ENCODE results near the gene AGPAT2.

AGPAT2 gene

DNA sequence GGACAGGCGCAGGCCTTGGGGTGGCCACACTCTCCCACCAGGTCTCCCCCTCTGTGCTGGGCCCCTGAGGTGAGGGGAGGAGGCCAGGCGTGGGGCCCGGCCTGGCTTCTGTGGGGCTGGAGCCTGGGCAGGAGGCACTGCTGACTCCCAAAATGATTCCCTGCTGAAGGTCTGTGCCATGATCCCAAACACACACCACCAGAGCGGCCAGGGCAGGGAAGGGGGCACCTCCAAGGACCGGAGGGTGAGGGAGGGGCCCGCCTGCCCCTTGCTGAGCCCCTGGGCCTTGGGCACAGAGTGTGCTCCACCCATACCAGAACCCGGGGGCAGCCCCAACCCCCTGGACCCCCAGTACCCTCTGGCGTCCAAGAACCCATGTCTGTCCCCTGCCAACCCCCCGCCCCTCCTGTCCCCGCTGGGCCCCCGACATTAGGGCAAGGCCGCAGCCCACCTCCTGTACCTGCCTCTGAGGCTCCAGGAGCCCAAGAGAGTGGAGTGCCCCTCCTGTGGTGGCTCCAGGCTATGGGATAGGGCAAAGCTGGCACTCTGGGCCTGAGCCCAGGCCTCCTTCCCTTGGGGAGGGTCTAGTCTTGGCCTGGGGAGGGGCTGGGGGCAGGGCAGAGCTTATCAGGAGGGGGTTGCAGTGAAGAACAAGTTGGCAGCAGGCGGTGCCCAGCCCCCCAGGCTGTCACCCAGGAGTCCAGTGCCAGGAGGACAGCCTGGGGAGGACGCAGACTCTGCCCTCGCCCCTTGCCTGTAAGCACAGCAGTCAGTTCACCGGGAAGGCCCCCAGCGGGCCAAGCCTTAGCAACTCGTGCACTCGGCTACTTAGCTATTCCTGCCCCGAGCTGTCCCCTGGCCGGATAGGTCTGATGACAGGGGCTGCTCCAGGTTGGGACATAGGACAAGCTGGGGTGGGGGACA, 27.1 kb downstream of the AGPAT2 start:
- no peak for DNase-seq

DNA sequence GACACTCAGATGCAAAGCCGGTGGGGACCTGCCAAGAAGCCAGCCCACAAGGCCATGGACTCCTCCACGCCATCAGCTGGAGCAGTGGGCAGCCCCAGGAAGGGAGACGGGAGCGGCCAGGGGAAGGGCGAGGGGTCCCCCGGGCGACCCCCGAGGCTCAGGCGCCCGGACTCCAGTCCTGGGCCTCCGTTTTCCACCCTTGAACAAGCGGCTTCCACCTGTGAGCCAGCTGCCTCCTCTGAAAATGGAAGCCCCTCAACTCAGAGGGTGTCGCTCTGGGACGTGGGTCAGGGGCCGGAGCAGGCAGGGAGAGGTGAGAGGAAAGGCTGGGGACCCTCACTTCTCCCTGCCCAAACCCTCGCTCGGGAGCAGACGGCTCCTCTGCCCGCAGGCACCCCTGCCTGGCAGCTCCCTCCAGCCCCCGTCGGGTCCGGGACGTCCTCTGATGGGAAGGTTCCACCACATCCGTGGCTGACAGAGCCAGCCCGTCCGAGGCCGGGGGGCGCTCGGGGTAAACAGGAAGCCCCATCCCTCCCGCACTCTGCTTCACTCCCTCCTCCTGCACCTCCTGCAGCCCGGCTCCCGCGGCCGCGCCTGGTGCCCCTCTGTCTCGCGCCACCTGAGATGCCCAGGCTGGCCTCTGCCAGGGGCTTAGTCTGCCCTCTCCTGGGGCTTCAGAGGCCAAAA, 28.3 kb downstream of the AGPAT2 start:
- no peak for DNase-seq

DNA sequence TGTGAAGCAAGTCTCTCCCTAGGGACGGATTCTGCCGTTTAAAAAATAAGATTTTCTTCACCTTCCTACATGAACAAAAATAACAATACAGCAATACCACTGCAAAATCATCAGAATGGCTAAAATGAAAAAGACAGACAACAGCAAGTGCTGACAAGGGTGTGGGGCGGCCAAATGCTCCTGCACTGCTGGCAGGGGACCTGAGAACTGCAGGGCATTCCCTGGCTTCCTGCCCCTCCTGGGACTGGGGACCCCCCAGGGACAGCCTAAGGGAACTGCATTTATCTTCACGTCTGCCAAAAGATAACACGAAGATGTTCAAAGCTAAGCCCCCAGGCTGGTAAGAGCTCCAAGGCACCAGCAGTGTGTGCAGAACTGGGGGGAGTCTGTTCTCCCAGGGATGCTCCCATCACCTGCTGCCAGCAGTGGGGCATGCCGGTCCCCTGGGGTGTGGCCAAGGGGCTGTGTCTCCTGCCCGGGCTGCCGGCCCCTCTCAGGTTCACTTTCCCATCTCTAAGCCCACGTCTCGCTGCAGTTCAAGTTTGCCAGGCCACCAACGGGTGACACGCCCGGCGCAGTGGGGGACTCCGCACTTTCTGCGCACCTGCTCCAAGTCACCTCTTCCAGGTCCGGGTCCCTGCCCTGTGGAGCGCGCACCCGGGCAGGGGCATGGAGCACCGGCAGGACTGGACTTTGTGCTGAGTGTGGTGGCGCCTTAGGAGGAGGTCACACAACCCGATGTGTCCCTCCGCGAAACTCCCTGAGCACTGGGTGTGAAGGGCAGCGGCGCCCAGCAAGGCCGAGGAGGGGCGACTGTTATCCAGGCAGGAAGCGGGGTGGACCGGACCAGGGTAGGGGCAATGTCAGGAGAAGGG, 29.0 kb downstream of the AGPAT2 start:
- DNase-seq = no peak

DNA sequence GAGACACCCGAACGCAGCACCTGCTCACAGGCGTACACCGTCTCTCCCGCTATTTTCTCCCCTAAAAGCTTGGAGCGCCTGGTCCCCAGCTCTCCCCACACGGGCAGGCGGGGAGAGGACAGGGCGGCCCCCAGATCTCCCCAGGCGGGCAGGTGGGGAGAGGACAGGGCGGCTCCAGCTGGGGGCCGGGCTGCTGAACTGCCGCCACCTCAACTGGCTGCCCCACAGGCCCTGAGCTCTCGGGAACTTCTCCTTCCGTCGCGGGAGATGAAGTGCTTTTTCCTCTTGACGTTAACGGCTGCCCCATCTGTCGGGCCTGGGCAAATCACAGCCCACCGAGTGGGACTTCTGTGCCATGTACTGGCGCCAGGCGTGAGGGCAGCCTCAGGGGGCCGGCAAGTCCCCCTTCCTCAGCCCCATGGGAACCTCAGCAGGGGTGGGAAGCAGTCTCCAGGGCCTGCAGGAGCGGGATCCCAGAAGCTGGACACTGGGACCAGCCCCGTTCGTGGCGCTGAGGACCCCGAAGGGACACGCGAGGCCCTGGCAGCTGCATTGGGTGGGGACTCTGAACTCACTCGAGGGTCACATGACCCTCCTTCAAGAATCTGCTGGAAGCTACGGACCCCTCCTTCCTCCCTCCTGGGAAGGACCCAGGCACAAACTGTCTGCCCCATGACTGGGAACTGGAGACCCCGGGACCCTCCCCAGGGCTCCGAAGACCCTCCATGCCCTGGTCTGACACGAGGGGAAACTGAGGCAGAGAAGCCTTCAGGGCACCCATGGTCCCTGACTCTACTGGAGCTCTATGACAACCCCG, 30.3 kb downstream of the AGPAT2 start:
- no peak for DNase-seq

DNA sequence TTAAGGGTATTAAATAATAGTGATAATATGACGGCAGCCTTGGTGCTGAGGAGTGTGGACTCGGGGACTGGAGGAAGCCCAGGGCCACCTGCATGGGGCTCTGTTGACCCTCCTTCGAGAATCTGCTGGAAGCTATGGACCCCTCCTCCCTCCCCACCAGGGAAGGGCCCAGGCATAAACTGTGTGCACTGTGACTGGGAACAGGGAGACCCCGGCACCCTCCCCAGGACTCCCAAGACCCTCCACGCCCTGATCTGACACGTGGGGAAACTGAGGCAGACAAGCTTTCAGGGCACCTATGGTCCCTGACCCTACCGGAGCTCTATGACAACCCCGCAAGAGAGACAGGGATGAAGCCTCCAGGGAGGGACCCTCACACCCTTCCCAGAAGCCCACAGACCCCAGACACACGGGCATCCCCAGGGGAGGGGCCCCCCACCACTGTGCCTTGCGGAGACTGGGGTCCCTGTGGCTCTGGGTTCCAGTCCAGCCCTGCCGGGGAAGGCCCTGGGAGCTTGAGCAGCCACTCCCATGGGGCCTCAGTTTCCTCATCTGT, 31.0 kb downstream of the AGPAT2 start:
- no peak for DNase-seq

DNA sequence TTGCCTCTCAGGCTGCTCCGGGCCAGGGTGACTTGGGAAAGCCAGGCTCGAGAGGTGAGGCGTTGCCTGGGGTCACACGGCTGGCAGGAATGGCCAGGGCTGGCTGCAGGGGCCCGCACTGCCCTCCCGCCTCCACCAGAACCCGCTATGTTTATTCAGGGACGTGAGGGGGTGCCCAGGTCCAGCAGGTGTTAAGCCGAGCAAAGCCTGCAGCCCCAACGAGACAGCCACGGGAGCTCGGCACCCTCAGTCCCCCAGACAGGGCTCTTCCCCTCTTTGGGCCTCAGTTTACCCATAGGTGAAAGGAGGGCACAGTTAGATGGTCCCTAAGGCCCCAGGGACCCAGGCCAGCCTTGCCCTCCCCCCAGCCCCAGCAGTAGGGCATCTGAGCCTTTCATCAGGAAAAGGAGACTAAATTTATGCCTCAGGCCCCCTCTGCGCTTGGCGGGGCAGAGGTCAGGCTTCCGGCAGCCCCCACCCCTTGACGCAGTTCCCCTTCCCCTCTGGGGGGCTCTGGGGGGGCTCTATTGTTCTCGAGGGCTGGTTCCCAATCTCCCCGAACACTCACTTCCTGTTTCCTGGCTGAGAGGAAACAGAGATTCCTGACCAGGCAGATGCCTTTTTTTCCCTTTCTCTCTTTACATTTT, 31.6 kb downstream of the AGPAT2 start:
- no peak for DNase-seq

DNA sequence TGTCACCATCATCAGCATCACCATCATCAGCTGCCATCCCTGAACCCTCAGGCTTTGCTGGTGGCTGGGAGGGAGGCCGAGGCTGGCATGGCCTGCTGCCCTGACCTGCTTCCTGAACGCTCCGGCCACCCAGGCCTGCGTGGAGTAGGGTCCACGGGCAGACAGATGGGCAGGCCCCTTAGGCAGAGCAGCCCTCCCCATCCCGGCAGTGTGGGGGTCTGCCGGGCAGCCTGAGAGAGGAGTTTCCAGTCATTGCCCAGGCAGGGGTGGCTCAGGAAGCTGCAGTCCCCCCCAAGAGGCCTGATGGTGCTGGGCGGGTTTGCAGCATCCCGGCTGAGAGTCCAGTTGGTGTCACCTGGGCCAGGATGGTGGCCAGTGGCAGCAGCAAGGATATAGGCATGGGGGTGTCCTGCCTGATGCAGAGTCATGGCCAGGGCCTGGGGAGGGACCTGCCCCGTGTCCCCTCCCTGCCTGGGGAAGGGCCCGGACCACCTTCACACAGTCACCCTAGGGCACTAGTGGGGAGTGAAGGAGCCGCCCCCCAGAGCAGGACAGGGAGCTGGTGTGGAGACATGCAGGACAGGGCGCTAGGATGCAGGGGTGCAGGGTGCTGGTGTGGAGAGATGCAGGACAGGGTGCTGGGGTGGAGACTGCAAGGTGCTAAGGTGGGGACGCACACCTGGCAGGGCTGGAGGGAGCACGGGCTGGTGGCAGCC, 32.3 kb downstream of the AGPAT2 start:
- DNase-seq = no peak

DNA sequence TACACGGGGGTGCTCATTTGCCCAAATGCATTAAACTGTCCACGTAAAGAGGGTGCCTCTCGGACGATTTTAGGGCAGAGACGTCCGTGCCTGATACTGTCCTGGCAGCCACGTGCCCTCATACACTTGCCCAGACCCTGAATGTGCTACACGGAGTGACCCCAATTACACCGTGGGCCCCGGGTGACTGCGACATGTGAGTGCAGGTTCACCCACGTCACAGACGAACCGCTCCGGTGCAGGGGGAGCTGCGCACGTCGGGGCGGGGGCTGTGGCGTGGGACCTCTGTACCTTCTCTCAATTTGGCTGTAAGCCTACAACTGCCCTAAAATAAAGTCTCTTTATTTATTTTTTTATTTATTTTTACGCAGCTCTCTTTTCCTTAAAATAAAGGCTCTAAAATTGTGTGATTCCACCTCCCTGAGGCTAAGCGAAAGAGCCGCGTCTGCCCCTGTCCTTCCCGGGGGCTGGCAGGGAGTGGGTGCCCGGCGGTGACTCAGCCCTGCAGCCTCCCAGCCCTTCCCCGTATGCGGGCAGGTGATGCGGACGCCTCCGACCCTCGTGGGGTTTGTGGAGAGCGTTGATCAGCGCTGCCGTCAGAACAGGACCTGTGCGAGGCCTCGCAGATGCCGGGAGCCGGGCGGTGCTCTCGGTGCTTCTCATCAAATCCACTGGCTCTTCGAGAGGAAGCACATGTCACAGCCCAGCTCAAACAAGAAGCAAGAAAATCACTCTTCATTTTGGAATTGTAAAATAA, 33.8 kb downstream of the AGPAT2 start:
- no peak for DNase-seq

DNA sequence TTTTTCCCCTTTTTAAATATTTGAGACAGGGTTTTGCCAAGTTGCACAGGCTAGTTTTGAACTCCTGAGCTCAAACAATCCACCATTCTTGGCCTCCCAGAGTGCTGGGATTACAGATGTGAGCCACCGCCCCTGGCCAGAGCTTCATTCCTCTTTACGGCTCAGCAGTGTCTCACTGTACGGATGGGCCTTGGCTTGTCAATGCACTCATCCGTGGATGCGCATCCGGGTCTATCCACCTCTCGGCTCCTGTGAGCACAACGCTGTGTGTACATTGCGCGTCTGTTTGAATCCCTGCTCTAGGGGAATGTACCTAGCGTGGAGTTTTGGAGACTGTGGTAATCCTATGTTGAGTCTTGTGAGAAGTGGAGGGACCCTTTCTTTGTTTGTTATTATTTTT, 35.4 kb downstream of the AGPAT2 start:
- DNase-seq = no peak

DNA sequence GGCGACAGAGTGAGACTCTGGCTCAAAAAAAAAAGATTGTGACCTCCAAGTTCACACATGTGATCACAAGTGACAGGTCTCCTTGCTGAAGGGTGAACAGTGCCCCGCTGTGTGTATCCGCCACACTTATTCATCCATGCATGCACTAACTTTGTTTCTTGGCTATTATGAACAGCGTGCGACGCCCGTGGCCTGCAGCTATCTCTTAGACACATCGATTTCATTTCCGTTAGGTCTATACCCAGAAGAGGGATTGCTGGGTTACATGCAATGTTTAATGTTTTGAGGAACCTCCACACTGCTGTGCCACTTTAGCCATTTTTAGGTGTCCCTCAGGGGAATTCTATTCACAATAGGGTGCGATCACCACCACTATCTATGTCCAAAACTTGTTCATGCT, 36.6 kb downstream of the AGPAT2 start:
- no peak for DNase-seq

DNA sequence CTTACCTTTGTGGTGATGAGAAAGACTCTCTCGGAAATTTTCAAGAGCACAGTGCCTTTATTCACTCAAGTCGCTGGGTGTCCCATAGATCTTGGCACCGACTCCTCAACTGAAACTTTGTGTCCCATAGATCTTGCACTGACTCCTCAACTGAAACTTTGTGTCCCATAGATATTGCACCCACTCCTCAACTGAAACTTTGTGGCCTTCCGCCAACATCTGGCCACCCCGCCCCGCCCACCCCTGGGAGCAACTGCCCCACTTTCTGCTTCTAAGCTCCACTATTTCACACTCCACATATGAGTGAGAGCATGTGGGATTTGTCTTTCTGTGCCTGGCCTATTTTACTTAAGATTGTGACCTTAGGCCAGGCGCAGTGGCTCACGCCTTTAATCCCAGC, 37.2 kb downstream of the AGPAT2 start:
- no peak for DNase-seq

DNA sequence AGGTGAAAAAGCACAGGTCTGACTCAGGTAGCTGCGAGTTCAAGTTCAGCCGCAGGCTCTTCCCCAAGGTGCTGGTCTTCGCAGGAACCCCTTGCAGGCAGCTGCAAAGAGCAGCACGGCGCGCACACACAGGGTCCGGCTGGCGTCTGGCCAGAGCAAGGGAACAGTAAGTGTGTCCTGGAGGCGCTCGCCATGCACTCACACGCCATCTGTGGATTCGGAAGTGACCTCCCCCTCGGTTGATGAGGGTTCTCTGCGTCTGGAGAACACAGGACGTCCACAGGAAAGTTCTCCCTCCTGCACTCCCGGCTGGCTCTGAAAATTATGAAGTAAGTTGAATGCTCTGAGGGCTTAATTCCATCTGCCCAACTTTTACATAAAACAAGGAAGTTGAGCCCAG, 38.5 kb downstream of the AGPAT2 start:
- DNase-seq = no peak

DNA sequence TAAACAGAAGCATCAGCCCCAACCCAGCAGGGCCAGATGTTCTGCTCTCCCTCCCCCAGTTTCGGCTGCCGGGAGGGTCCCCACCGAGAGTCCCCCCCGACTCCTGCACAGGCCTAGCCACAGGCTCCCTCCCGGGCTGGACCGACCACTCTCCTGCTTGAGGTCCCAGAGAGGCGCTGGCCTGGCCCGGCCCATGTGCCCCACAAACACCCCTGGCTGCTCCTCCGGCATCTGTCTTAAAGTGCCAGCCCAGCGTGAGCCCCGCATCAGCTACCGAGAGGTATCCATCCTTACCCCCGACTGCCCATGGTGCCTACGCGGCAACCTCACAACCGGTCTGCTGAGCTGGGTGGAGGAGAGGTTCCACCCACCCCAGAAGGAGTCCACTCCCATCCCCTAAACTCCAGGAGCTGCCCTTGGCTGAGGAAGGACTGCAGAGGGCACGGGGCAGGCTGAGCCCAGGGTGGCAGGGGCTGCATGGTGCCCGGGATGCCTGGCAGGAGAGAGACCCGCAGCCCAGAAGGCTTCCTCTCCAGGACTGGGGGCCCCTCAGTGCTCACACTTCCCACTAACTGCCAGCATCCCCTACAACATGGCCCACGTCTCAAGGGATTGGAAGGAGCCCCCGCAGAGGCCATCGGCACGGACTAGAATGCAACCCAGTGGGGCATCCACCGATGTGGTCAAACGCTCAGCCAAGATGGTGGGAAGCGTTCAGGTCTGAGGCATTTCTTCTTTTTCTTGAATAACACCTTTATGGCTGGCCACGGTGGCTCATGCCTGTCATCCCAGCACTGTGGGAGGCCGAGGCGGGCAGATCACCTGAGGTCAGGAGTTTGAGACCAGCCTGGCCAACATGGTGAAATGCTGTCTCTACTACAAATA, 40.2 kb downstream of the AGPAT2 start:
- no peak for DNase-seq

DNA sequence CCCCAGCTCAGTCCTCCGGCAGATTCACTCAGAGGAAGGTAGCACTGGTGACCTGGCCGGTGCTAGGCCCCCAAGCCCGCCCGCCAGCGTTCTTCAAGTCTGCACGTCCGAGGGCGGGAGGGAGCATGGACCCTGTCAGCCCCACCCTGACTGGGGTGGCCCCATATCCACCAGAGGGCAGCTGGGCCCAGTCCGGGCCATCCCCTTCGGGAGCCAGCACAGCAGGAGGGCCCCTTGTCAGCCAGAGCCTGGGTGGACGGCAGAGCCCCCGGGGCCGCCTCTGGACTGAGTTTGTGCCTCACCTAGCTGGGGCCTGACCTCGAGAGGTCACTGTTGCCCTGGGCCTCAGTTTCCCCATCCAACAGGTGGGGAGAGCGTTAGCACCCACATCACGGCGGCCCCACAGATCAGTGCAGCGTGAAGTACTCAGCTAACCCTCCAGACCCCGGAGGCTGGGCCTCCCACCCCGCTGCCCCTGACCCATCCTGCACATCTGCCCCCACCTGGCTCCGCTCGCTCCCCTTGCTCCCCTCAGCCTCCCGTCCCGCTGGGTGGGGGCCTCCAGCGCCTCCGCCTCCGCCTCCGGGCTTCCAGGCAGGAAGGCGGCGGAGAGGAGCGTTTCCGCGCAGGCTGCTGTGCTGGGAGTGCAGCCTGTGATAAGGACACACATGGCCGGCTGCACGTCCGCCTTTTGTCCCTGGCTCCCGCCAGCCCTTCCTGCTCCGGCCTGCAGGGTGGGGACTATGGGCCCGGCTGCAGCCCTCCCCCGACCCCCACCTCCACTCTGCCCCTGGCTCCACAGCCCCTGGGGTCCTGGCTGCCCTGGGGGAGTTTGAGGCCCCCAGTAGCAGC, 41.1 kb downstream of the AGPAT2 start:
- no peak for DNase-seq

DNA sequence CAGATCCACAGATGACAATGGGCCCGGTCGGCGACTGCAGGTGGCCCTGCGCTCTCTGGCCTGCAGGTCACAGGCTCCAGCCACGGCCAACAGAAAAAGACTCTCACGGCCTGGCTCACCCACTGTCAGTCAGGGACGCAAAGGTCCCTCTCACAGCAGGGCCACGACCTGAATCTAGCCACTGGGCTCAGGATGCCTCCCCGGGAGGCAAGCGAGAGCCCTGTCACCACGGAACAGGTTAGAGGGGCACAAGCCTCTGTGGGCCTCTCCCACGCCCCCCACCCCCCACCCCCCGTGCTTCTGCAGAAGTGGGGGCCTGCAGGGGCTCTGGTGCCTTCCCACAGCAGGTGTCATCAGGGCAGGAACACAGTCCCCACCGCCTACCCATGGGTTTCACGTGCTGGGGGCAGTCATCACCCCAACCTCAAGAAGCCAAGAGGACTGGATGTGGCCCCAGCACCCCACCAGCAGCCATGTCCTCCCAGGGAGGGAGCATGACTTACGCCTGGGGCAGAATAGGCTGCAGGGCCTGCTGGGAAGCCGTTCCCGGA, 41.8 kb downstream of the AGPAT2 start:
- DNase-seq = no peak

DNA sequence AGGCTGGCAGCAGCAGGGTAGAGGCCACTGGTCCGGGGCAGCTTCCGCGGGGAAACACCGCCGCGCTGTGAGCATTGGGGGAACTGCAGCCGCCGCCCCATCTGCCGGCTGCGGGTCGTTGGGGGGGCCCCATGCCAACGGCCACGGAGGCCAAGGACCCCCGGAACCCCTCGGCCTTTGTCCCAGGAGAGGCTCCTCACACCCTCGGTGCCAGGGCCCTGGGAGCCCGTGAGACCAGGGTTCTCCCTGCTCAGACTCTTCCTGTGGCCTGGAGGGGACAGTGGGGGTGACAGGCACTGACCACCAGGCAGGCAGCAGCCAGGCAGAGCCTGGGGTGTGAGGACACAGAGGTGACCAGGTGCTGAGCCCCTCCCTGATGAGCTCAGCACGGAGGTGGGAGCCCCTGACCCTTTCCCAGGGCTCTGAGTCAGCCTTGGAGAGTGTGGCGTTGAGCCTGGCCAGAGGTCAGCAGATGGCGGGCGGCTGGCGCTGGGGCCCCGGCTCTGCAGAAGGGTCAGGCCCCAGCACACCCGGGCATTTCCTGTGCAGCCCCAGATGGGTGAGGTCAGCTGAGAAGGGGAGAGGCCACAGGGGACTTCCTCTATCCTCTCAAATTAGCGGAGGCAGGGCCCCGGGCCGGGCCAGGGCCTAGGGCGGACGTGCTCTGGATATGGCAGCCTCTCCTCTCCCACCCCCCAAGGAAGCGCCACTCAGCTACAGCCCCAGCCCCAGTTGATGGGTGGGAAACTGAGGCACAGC, 42.5 kb downstream of the AGPAT2 start:
- DNase-seq = peak; percentile 51

DNA sequence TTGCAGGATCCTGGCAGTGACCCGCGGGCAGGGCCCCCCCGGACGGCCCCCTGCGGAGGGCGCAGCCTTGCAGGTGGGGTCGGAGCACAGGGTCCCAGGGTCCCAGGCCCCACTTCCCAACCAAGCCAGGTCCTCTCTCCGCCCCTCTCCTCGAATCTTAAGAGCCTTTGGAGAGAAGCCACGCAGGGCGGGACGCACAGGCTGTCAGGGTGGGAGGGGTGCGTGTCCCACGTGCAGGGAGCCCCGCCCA, 43.0 kb downstream of the AGPAT2 start:
- no peak for DNase-seq

Measured in activated T-cell treated with anti-CD3 and anti-CD28 coated beads for 4 hours (primary cell).